SK-N-SH treated with all-trans-retinoic acid at 6 μM for 48 hours (cell line): Measurements from ENCODE around the gene FLNC.

Experiments
- ARNTL ChIP-seq: fragments of 450-650 bp; formaldehyde crosslinking; IDR thresholded peaks from 2 replicates; pipeline ENCODE4 v1.5.0; 2020; ENCODE audit warnings: low read depth, mild to moderate bottlenecking, moderate library complexity, borderline replicate concordance
- CSDC2 ChIP-seq: fragments of 250-450 bp; sonication (Bioruptor Pico); IDR thresholded peaks from 2 replicates; pipeline ENCODE4 v1.5.0; 2020; ENCODE audit warnings: mild to moderate bottlenecking, moderate library complexity
- ISL1 ChIP-seq: fragments of 250-450 bp; sonication (Bioruptor Pico); IDR thresholded peaks from 2 replicates; pipeline ENCODE4 v2.1.2; 2022; ENCODE audit warnings: mild to moderate bottlenecking, moderate library complexity
- PPARA ChIP-seq: fragments of 250-450 bp; sonication (Bioruptor Pico); IDR thresholded peaks from 2 replicates; pipeline ENCODE4 v1.5.0; 2020; ENCODE audit warnings: mild to moderate bottlenecking, borderline replicate concordance
- RARB ChIP-seq: fragments of 250-450 bp; sonication (Bioruptor Pico); IDR thresholded peaks from 2 replicates; pipeline ENCODE4 v1.8.0; 2021; ENCODE audit warnings: mild to moderate bottlenecking, moderate library complexity
- SNAI2 ChIP-seq: fragments of 250-450 bp; sonication (Bioruptor Pico); IDR thresholded peaks from 2 replicates; pipeline ENCODE4 v1.5.0; 2020; ENCODE audit warnings: mild to moderate bottlenecking, moderate library complexity
- ZFP3 ChIP-seq: fragments of 250-450 bp; sonication (Bioruptor Pico); IDR thresholded peaks from 2 replicates; pipeline ENCODE4 v1.5.0; 2020; ENCODE audit warnings: mild to moderate bottlenecking, moderate library complexity
- ZFP30 ChIP-seq: fragments of 450-650 bp; formaldehyde crosslinking; IDR thresholded peaks from 2 replicates; pipeline ENCODE4 v1.5.0; 2022; ENCODE audit warnings: mild to moderate bottlenecking, moderate library complexity
- ZNF70 ChIP-seq: fragments of 450-650 bp; formaldehyde crosslinking; IDR thresholded peaks from 2 replicates; pipeline ENCODE4 v1.5.0; 2020; ENCODE audit warnings: mild to moderate bottlenecking, moderate library complexity
- ZNF8 ChIP-seq: fragments of 450-650 bp; formaldehyde crosslinking; IDR thresholded peaks from 2 replicates; pipeline ENCODE4 v1.5.0; 2020; ENCODE audit warnings: mild to moderate bottlenecking, moderate library complexity
- TF ChIP-seq, protein P1 (sequence below): fragments of 250-450 bp; sonication (Bioruptor Pico); IDR thresholded peaks from 2 replicates; pipeline ENCODE4 v1.8.0; 2020; ENCODE audit warnings: mild to moderate bottlenecking, moderate library complexity, borderline replicate concordance
- TF ChIP-seq, protein P2 (sequence below): fragments of 250-450 bp; sonication (Bioruptor Pico); IDR thresholded peaks from 2 replicates; pipeline ENCODE4 v1.5.1; 2021; ENCODE audit warnings: mild to moderate bottlenecking, moderate library complexity

DNA sequence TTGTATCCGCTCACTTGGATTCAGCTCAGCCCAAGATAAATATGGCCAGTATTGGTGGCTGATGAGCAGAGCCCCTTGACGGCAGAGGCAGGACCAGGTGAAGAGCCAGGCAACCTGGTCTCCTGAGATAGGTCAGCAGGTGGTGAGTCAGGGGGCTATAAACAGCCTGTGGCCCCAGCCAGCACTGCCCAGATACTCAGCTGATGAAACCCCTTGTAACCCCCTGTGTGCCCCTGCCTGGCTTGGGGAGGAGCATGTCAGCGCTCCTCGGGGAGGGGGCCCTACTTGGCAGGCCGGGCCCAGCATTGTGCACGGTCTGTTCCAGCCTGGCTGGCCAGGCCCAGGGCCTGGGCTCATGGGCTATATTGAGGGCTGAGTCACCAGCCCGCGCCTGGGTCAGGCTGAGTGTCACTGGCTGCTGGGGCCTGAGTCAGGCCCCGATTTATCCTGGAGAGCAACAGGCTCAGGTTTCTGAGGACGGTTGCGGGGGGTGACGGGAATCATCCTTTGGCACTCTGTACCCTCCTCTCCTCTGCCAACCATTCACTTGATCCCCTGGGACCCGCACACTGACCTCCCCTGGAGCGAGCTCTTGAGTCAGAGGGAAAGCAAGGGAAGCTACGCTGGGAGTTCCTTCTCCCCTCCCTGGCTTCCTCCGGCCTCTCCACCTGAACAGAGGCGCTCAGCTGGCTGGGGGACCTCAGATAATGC lies 2.8 kb upstream of the FLNC start:
- no peak for TF ChIP-seq RARB (CRISPR knock-in tag)
- TF ChIP-seq ZNF8 (CRISPR knock-in tag), result no peak
- no peak for TF ChIP-seq CSDC2 (CRISPR knock-in tag)
- no peak; the same call in 1 of the 2 replicates for TF ChIP-seq SNAI2 (CRISPR knock-in tag)
- no peak for TF ChIP-seq ZNF70 (CRISPR knock-in tag)
- no peak for TF ChIP-seq ARNTL (CRISPR knock-in tag)
- TF ChIP-seq, protein P1, sequence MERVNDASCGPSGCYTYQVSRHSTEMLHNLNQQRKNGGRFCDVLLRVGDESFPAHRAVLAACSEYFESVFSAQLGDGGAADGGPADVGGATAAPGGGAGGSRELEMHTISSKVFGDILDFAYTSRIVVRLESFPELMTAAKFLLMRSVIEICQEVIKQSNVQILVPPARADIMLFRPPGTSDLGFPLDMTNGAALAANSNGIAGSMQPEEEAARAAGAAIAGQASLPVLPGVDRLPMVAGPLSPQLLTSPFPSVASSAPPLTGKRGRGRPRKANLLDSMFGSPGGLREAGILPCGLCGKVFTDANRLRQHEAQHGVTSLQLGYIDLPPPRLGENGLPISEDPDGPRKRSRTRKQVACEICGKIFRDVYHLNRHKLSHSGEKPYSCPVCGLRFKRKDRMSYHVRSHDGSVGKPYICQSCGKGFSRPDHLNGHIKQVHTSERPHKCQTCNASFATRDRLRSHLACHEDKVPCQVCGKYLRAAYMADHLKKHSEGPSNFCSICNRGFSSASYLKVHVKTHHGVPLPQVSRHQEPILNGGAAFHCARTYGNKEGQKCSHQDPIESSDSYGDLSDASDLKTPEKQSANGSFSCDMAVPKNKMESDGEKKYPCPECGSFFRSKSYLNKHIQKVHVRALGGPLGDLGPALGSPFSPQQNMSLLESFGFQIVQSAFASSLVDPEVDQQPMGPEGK (CRISPR knock-in tag), result no peak
- no peak for TF ChIP-seq ISL1 (CRISPR knock-in tag)
- TF ChIP-seq, protein P2, sequence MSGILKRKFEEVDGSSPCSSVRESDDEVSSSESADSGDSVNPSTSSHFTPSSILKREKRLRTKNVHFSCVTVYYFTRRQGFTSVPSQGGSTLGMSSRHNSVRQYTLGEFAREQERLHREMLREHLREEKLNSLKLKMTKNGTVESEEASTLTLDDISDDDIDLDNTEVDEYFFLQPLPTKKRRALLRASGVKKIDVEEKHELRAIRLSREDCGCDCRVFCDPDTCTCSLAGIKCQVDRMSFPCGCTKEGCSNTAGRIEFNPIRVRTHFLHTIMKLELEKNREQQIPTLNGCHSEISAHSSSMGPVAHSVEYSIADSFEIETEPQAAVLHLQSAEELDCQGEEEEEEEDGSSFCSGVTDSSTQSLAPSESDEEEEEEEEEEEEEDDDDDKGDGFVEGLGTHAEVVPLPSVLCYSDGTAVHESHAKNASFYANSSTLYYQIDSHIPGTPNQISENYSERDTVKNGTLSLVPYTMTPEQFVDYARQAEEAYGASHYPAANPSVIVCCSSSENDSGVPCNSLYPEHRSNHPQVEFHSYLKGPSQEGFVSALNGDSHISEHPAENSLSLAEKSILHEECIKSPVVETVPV (CRISPR knock-in tag), result no peak
- TF ChIP-seq ZFP30 (CRISPR knock-in tag), result no peak
- TF ChIP-seq ZFP3 (CRISPR knock-in tag), result 0 out of 2 replicates have a peak, but pooled peaks have one; percentile 49
- TF ChIP-seq PPARA, result no peak
